GM13976 (cell line): Measurements from ENCODE around the gene OMA1.
"Not testable (repeated sequence)": the region's sequence is repeated elsewhere in the genome, so short reads cannot be mapped to it uniquely, and the experiment has no call there.

Source experiments
- DNase-seq: peaks from one replicate; pipeline ENCODE4 v3.0.0; 2012; ENCODE audit warnings: low spot score
- CTCF ChIP-seq: IDR thresholded peaks from 2 replicates; pipeline ENCODE4 v1.5.1; 2012; ENCODE audit warnings: borderline replicate concordance, mild to moderate bottlenecking; ENCODE audit not compliant: insufficient read depth; ENCODE audit errors: extremely low read depth, missing control alignments, control extremely low read depth
- in situ Hi-C: fragments of 300-500 bp; cut with MboI; formaldehyde crosslinking; loops from one replicate; pipeline ENCODE4 v1.12.0; 2022; ENCODE audit warnings: low sequenced_read_pairs, mixed read lengths, inconsistent platforms; ENCODE audit not compliant: unreplicated experiment

The OMA1 gene

GRCh38 chr1:58570094-58570493 lies 23.6 kb upstream of the OMA1 start:
- no peak for TF ChIP-seq CTCF
- DNase-seq, result no peak
- in situ Hi-C loops, result no loop called here

GRCh38 chr1:58568911-58569310 lies 22.4 kb upstream of the OMA1 start:
- in situ Hi-C loops, result no loop called here
- no peak for TF ChIP-seq CTCF
- no peak for DNase-seq

GRCh38 chr1:58568271-58568860 lies 21.8 kb upstream of the OMA1 start:
- in situ Hi-C loops, result no loop called here
- no peak for TF ChIP-seq CTCF
- no peak for DNase-seq

- no peak for TF ChIP-seq CTCF
- in situ Hi-C loops, result no loop called here
Observed at GRCh38 chr1:58566339-58566738, 19.8 kb upstream of the OMA1 start.

GRCh38 chr1:58563715-58564114 lies 17.2 kb upstream of the OMA1 start:
- DNase-seq, in situ Hi-C loops: not testable (repeated sequence)

More at GRCh38 chr1:58566339-58566738, 19.8 kb upstream of the OMA1 start:
- DNase-seq, result no peak

GRCh38 chr1:58561633-58562032 lies 15.1 kb upstream of the OMA1 start:
- in situ Hi-C loops, result no loop called here
- TF ChIP-seq CTCF, result no peak
- no peak for DNase-seq

GRCh38 chr1:58555393-58555792 lies 8.9 kb upstream of the OMA1 start:
- DNase-seq, result no peak
- in situ Hi-C loops, result no loop called here
- TF ChIP-seq CTCF, result no peak
